Mesenchymal stem cell (in vitro differentiated cells and primary cell): Measurements from ENCODE around the gene TDP1.
"Not testable (repeated sequence)": the region's sequence is repeated elsewhere in the genome, so short reads cannot be mapped to it uniquely, and the experiment has no call there.

ENCODE experiments used
- DNase-seq: peaks from one replicate; pipeline ENCODE4 v3.0.0-alpha.2; 2013
- H2AFZ ChIP-seq: one replicate; pipeline ENCODE4 v1.6.1; 2013; ENCODE audit warnings: low read depth, mild to moderate bottlenecking, control low read depth, inconsistent platforms, low read length, moderate library complexity
- H2AK5ac ChIP-seq: 2 replicates; pipeline ENCODE4 v1.6.1; 2013; ENCODE audit warnings: low read length, moderate library complexity, mild to moderate bottlenecking, inconsistent platforms; ENCODE audit not compliant: severe bottlenecking
- H2BK120ac ChIP-seq: one replicate; pipeline ENCODE4 v1.6.1; 2013; ENCODE audit warnings: low read depth, mild to moderate bottlenecking, inconsistent platforms, low read length, moderate library complexity
- H2BK12ac ChIP-seq, 2 experiments: one replicate each; pipeline ENCODE4 v1.6.1; 2013; ENCODE audit warnings: inconsistent platforms in 2 of 2, low read length in 2 of 2, mild to moderate bottlenecking in 2 of 2, moderate library complexity in 2 of 2, control low read depth in 1 of 2
- H2BK15ac ChIP-seq: one replicate; pipeline ENCODE4 v1.6.1; 2013; ENCODE audit warnings: mild to moderate bottlenecking, low read depth, inconsistent platforms; ENCODE audit not compliant: poor library complexity, severe bottlenecking
- H2BK5ac ChIP-seq: 2 replicates; pipeline ENCODE4 v1.6.1; 2013; ENCODE audit warnings: low read depth, mild to moderate bottlenecking, low read length, control low read depth, inconsistent platforms; ENCODE audit not compliant: poor library complexity, severe bottlenecking
- H3K14ac ChIP-seq, 2 experiments: one replicate each; pipeline ENCODE4 v1.6.1; 2013; ENCODE audit warnings: inconsistent platforms in 2 of 2, low read length in 2 of 2, control low read depth in 1 of 2, mild to moderate bottlenecking in 1 of 2, moderate library complexity in 1 of 2
- H3K18ac ChIP-seq, 2 experiments: one replicate each; pipeline ENCODE4 v1.6.1; 2013; ENCODE audit warnings: inconsistent platforms in 2 of 2, low read length in 2 of 2, control low read depth in 1 of 2, low read depth in 1 of 2, mild to moderate bottlenecking in 1 of 2
- H3K23ac ChIP-seq, 2 experiments: one replicate each; pipeline ENCODE4 v1.6.1; 2013; ENCODE audit warnings: inconsistent platforms in 2 of 2, low read length in 2 of 2, mild to moderate bottlenecking in 2 of 2, moderate library complexity in 2 of 2, control low read depth in 1 of 2
- H3K27ac ChIP-seq: 2 replicates; pipeline ENCODE4 v1.5.1; 2013; ENCODE audit warnings: mild to moderate bottlenecking, moderate library complexity, low read length, control low read depth, inconsistent platforms; ENCODE audit not compliant: poor library complexity, severe bottlenecking
- H3K27me3 ChIP-seq, 2 experiments: 2 replicates each; pipeline versions ENCODE4 v1.6.1 to v1.7.0; 2013; ENCODE audit warnings: low read length in 2 of 2, mild to moderate bottlenecking in 2 of 2, moderate library complexity in 2 of 2, control low read depth in 1 of 2, inconsistent platforms in 1 of 2; ENCODE audit not compliant: control insufficient read depth in 1 of 2, insufficient read depth in 1 of 2
- H3K36me3 ChIP-seq, 2 experiments: 2 replicates each; pipeline versions ENCODE4 v1.6.1 to v1.7.0; 2013; ENCODE audit warnings: low read length in 2 of 2, control low read depth in 1 of 2, inconsistent platforms in 1 of 2, low read depth in 1 of 2, mild to moderate bottlenecking in 1 of 2; ENCODE audit not compliant: insufficient read depth in 2 of 2, control insufficient read depth in 1 of 2
- H3K4ac ChIP-seq, 2 experiments: one replicate each; pipeline ENCODE4 v1.6.1; 2013; ENCODE audit warnings: inconsistent platforms in 2 of 2, low read length in 2 of 2, mild to moderate bottlenecking in 2 of 2, moderate library complexity in 2 of 2, control low read depth in 1 of 2, low read depth in 1 of 2
- H3K4me1 ChIP-seq: 2 replicates; pipeline ENCODE4 v1.6.1; 2013; ENCODE audit warnings: low read depth, low read length, control low read depth; ENCODE audit not compliant: control insufficient read depth, insufficient read depth
- H3K4me2 ChIP-seq: 2 replicates; pipeline ENCODE4 v1.6.1; 2013; ENCODE audit warnings: low read length, mild to moderate bottlenecking, inconsistent platforms; ENCODE audit not compliant: poor library complexity, severe bottlenecking
- H3K4me3 ChIP-seq, 2 experiments: 2 replicates each; pipeline versions ENCODE4 v1.5.1 to v1.7.0; 2013; ENCODE audit warnings: low read length in 2 of 2, mild to moderate bottlenecking in 2 of 2, control low read depth in 1 of 2, low read depth in 1 of 2; ENCODE audit not compliant: insufficient read depth in 1 of 2
- H3K79me1 ChIP-seq: replicated peaks from 2 replicates; pipeline ENCODE4 v1.6.1; 2013; ENCODE audit warnings: mild to moderate bottlenecking, control low read depth, low read length, inconsistent platforms; ENCODE audit not compliant: poor library complexity, severe bottlenecking
- H3K9ac ChIP-seq: 2 replicates; pipeline ENCODE4 v1.7.0; 2013; ENCODE audit warnings: mild to moderate bottlenecking, low read length, moderate library complexity
- H3K9me3 ChIP-seq: 2 replicates; pipeline ENCODE4 v1.7.0; 2013; ENCODE audit warnings: mild to moderate bottlenecking, low read length; ENCODE audit not compliant: control insufficient read depth
- H4K8ac ChIP-seq: one replicate; pipeline ENCODE4 v1.6.1; 2013; ENCODE audit warnings: inconsistent platforms, mild to moderate bottlenecking, low read length, moderate library complexity
- H4K91ac ChIP-seq: one replicate; pipeline ENCODE4 v1.6.1; 2013; ENCODE audit warnings: mild to moderate bottlenecking, low read length, inconsistent platforms
- whole genome bisulfite sequencing: methylation state at CpG from one replicate; pipeline ENCODE4 v1.1.7; 2013; ENCODE audit warnings: mixed read lengths; 5-methylcytosine and 5-hydroxymethylcytosine counted together

The TDP1 gene

DNA sequence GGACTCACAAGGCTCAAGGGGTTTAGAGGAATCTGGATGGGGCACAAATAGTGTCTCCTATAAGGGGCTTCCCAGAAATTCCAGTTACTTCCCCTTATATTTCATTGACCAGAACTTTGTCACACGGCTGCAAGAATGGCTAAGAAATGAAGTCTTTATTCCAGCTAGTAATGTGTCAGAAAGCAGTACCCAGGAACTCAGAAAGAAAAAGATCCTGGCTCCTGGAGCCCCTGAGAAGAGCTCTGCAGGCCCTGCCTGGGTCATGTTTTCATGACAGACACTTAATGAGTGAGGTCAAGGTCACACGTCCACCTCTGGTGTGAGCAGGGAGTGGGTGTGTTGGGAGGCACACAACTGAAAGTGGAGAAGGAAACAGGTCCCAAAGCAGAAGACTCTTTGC is 123.8 kb downstream of the TDP1 start:
- H2BK5ac ChIP-seq, result no peak overlapping the region
- no peak overlapping the region for H2BK120ac ChIP-seq
- H3K18ac ChIP-seq, result no peak overlapping the region
- 83% methylated on average over 2 of the region's 2 CpGs for WGBS
- H3K4me1 ChIP-seq, result no peaks in the 10 kb centered on the region
- no peak overlapping the region for H2BK12ac ChIP-seq
- H4K91ac ChIP-seq, result no peak overlapping the region
- no peak overlapping the region for H2AK5ac ChIP-seq
- no peaks in the 10 kb centered on the region for H3K9me3 ChIP-seq
- H3K27me3 ChIP-seq, result peaks cover 8 to 28% of the 10 kb centered on the region in 2 experiments
- H3K23ac ChIP-seq, result no peak overlapping the region
- no peak overlapping the region for H3K27ac ChIP-seq
- H3K4ac ChIP-seq, result no peak overlapping the region
- H3K79me1 ChIP-seq, result no peaks in the 10 kb centered on the region
- H4K8ac ChIP-seq, result no peak overlapping the region
- no peak overlapping the region for H3K14ac ChIP-seq
- H3K36me3 ChIP-seq, result no peaks in the 10 kb centered on the region
- no peak overlapping the region for H2AFZ ChIP-seq
- no peak for DNase-seq
- no peak overlapping the region for H3K4me3 ChIP-seq
- no peak overlapping the region for H3K4me2 ChIP-seq
- no peak overlapping the region for H2BK15ac ChIP-seq
- no peak overlapping the region for H3K9ac ChIP-seq

DNA sequence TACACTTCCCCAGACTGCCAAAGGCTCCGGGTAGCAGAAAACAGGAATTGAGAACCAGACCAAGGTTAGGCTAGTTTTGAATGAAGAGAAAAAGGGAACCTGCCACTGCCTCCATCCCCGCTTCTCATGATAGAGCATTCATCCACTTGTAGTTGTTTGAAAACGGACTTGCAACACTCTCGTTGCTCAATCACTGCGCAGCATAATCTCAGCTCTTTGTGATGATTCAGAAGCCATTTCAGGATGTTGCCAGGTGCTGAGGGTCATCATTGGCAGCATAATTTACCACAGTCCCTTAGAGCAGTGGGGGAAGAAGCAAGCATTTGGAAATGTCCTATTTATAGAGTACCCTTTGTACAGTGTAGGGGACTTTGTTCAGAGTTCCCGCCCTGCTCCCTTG is 131.7 kb downstream of the TDP1 start:
- H3K4ac ChIP-seq, result no peak overlapping the region
- no peak overlapping the region for H4K91ac ChIP-seq
- DNase-seq, result peak; percentile 29
- no peak overlapping the region for H3K23ac ChIP-seq
- H2BK120ac ChIP-seq, result no peak overlapping the region
- H3K36me3 ChIP-seq, result no peaks in the 10 kb centered on the region
- no peak overlapping the region for H4K8ac ChIP-seq
- no peak overlapping the region for H3K27ac ChIP-seq
- H3K9me3 ChIP-seq, result no peaks in the 10 kb centered on the region
- peaks cover 3% of the 10 kb centered on the region in 2 experiments for H3K27me3 ChIP-seq
- H2AFZ ChIP-seq, result no peak overlapping the region
- no peak overlapping the region for H2BK12ac ChIP-seq
- no peak overlapping the region for H3K4me3 ChIP-seq
- H3K4me1 ChIP-seq, result no peaks in the 10 kb centered on the region
- no peak overlapping the region for H2BK15ac ChIP-seq
- H3K79me1 ChIP-seq, result no peaks in the 10 kb centered on the region
- H3K14ac ChIP-seq, result no peak overlapping the region
- H3K9ac ChIP-seq, result no peak overlapping the region
- WGBS, result 83% methylated on average over 6 of the region's 6 CpGs
- H3K18ac ChIP-seq, result no peak overlapping the region
- H3K4me2 ChIP-seq, result no peak overlapping the region
- no peak overlapping the region for H2AK5ac ChIP-seq
- no peak overlapping the region for H2BK5ac ChIP-seq

DNA sequence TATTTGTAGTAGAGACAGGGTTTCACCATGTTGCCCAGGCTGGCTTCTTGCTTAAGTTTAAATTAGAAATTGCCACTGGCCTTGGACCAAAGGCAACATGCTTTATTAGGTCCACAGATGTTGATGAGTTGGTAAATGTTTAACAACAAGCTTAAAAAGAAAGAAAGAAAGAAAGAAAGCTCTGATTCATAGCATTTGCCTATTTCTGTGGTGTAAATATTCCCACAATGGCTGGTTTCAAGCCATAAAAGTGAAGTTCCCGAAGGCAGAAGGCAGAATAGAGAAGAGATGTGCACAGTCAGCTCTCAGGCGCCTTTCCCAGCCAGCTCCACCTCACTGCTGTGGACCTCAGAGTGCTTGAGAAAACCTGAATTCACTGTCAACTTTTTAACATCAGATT is 132.4 kb downstream of the TDP1 start:
- H3K4ac ChIP-seq, result no peak overlapping the region

DNA sequence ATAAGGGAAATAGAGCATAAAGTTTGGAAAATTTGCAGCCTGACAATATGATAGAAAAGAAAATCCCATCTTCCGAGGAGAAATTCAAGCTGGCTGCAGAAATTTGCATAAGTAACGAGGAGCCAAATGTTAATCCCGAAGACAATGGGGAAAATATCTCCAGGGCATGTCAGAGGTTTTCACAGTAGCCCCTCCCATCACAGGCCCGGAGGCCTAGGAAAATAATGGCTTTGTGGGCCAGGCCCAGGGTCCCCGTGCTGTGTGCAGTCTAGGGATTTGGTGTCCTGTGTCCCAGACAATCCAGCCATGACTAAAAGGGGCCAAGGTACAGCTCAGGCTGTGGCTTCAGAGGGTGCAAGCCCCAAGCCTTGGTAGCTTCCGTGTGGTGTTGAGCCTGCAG is 133.8 kb downstream of the TDP1 start:
- not testable (repeated sequence) for H4K8ac ChIP-seq, H2BK15ac ChIP-seq, H3K14ac ChIP-seq, H2BK120ac ChIP-seq, H2BK12ac ChIP-seq, H3K27me3 ChIP-seq, H3K79me1 ChIP-seq, H3K4me3 ChIP-seq, H4K91ac ChIP-seq, H3K4me2 ChIP-seq, DNase-seq, H3K27ac ChIP-seq, H3K9ac ChIP-seq, H3K18ac ChIP-seq, H2BK5ac ChIP-seq, H2AK5ac ChIP-seq, H2AFZ ChIP-seq, H3K4ac ChIP-seq, H3K23ac ChIP-seq, H3K9me3 ChIP-seq, H3K36me3 ChIP-seq, H3K4me1 ChIP-seq
- WGBS, result 31% methylated on average over 6 of the region's 6 CpGs

More for the DNA sequence above, 132.4 kb downstream of the TDP1 start:
- H2AFZ ChIP-seq, result no peak overlapping the region
- no peak overlapping the region for H3K18ac ChIP-seq
- H3K4me3 ChIP-seq, result no peak overlapping the region
- no peak overlapping the region for H3K23ac ChIP-seq
- H3K79me1 ChIP-seq, result no peaks in the 10 kb centered on the region
- H2BK120ac ChIP-seq, result no peak overlapping the region
- no peak overlapping the region for H3K14ac ChIP-seq
- H3K4me1 ChIP-seq, result no peaks in the 10 kb centered on the region
- no peaks in the 10 kb centered on the region for H3K36me3 ChIP-seq
- H4K8ac ChIP-seq, result no peak overlapping the region
- H3K9ac ChIP-seq, result no peak overlapping the region
- no peaks in the 10 kb centered on the region for H3K9me3 ChIP-seq
- no peak overlapping the region for H2BK15ac ChIP-seq
- H2BK5ac ChIP-seq, result no peak overlapping the region
- peaks cover 3% of the 10 kb centered on the region in 2 experiments for H3K27me3 ChIP-seq
- H4K91ac ChIP-seq, result no peak overlapping the region
- DNase-seq, result no peak
- no peak overlapping the region for H2AK5ac ChIP-seq
- no peak overlapping the region for H3K4me2 ChIP-seq
- H3K27ac ChIP-seq, result no peak overlapping the region
- no peak overlapping the region for H2BK12ac ChIP-seq
- WGBS, result 43% methylated on average over 1 of the region's 2 CpGs
